Measurements from ENCODE around the gene COA8. TPM values are rescaled to one million over a fixed set of nuclear protein-coding genes. Genes with fewer than 3 reads are reported as not detected.

Gene COA8
- polyA plus RNA-seq, 1 donor from 2014 or later = 169 TPM

DNA sequence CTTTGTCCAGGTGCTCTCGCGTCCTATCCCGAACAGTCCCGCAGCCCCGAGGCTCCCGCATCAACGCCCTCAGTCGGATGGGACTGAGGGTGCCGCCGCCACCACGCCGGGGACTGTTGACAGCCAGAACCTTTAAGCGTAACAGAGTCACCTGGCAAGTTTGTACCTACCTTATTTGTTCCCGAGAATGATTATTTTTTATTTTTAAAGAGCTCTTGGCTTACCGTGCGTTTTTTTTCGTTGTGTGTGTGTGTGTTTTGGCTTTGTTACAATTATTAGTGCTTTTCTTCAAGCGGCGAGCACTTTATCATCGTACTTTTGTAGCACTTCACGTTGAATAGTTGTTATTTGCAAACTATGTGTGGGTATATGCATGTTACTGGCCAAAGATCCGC lies 463 bp downstream of the COA8 start:
- Histone ChIP-seq H3K36me3 (ENCODE audit: insufficient read depth, low read length) (peaks cover 6% of the 10 kb centered on the region), H3K9ac (ENCODE audit: low read length) (peak overlapping the region; percentile 94), H3K9me2 (ENCODE audit: insufficient read depth, low read length) (no peaks in the 10 kb centered on the region), H3F3A (ENCODE audit: insufficient read depth, low read length, poor library complexity, severe bottlenecking) (no peaks in the 10 kb centered on the region), H3K27ac (ENCODE audit: low read length) (peak overlapping the region; percentile 92), H3K4me2 (ENCODE audit: low read length) (peak overlapping the region; percentile 98), H3K9me3 (ENCODE audit: low read length) (no peaks in the 10 kb centered on the region), H3K79me2 (replicated peaks; ENCODE audit: insufficient read depth, low read length) (peaks cover 82% of the 10 kb centered on the region), H2AFZ (ENCODE audit: low read depth, low read length) (peak overlapping the region; percentile 51), H4K20me1 (ENCODE audit: insufficient read depth) (no peaks in the 10 kb centered on the region), H3K27me3 (ENCODE audit: insufficient read depth, low read depth, low read length) (no peaks in the 10 kb centered on the region), H3K4me3 (ENCODE audit: low read length) (peak overlapping the region; percentile 100)
- TF ChIP-seq MXI1 (conservative IDR thresholded peaks at IDR 0.05; ENCODE audit: poor library complexity, severe bottlenecking) (no peak), SMC3 (conservative IDR thresholded peaks at IDR 0.05; ENCODE audit: poor library complexity) (no peak)
- TF ChIP-seq, protein P1, sequence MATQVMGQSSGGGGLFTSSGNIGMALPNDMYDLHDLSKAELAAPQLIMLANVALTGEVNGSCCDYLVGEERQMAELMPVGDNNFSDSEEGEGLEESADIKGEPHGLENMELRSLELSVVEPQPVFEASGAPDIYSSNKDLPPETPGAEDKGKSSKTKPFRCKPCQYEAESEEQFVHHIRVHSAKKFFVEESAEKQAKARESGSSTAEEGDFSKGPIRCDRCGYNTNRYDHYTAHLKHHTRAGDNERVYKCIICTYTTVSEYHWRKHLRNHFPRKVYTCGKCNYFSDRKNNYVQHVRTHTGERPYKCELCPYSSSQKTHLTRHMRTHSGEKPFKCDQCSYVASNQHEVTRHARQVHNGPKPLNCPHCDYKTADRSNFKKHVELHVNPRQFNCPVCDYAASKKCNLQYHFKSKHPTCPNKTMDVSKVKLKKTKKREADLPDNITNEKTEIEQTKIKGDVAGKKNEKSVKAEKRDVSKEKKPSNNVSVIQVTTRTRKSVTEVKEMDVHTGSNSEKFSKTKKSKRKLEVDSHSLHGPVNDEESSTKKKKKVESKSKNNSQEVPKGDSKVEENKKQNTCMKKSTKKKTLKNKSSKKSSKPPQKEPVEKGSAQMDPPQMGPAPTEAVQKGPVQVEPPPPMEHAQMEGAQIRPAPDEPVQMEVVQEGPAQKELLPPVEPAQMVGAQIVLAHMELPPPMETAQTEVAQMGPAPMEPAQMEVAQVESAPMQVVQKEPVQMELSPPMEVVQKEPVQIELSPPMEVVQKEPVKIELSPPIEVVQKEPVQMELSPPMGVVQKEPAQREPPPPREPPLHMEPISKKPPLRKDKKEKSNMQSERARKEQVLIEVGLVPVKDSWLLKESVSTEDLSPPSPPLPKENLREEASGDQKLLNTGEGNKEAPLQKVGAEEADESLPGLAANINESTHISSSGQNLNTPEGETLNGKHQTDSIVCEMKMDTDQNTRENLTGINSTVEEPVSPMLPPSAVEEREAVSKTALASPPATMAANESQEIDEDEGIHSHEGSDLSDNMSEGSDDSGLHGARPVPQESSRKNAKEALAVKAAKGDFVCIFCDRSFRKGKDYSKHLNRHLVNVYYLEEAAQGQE (IDR thresholded peaks at IDR 0.05; ENCODE audit: borderline replicate concordance) = peak; percentile 1

DNA sequence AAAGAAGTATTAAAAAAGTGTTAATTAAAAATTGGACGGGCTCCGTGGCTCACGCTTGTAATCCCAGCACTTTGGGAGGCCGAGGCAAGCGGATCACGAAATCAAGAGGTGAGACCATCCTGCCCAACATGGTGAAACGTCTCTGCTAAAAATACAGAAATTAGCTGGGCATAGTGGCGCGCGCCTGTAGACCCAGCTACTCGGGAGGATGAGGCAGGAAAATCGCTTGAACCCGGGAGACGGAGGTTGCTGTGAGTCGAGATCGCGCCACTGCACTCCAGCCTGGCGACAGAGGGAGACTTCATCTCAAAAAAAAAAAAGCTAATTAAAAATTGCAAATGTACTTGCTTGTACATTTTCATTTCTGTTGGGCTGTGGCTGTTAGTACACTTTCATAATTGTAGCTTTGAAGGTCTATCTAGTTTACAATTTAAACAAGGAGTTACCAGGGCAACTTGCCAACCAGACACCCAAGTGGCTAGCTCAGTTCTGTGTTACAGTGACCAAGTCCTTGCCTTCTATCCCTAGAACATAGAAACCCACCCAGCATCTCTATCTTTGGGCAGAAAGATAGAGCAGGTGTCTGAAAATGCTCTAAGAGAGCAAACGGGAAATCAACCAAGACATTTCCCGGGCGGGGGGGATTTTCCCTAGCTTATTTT lies 1.2 kb downstream of the COA8 start:
- Histone ChIP-seq H3K27me3 (ENCODE audit: insufficient read depth, low read depth, low read length) (no peaks in the 10 kb centered on the region), H3K4me2 (ENCODE audit: low read length) (peak overlapping the region; percentile 98), H3F3A (ENCODE audit: insufficient read depth, low read length, poor library complexity, severe bottlenecking) (no peaks in the 10 kb centered on the region), H3K27ac (ENCODE audit: low read length) (peak overlapping the region; percentile 92), H2AFZ (ENCODE audit: low read depth, low read length) (no peak overlapping the region), H3K79me2 (replicated peaks; ENCODE audit: insufficient read depth, low read length) (peaks cover 75% of the 10 kb centered on the region), H3K9ac (ENCODE audit: low read length) (peak overlapping the region; percentile 94), H3K9me3 (ENCODE audit: low read length) (no peaks in the 10 kb centered on the region), H3K4me3 (ENCODE audit: low read length) (peak overlapping the region; percentile 100), H3K36me3 (ENCODE audit: insufficient read depth, low read length) (peaks cover 6% of the 10 kb centered on the region), H4K20me1 (ENCODE audit: insufficient read depth) (no peaks in the 10 kb centered on the region), H3K9me2 (ENCODE audit: insufficient read depth, low read length) (no peaks in the 10 kb centered on the region)
- TF ChIP-seq TAF1 (IDR thresholded peaks at IDR 0.05; ENCODE audit: low read depth) (no peak), RAD21 (conservative IDR thresholded peaks at IDR 0.05) (no peak), EZH2 (IDR thresholded peaks at IDR 0.05; ENCODE audit: borderline replicate concordance, insufficient read depth, low read length, poor library complexity, severe bottlenecking) (no peak), POLR2AphosphoS5 (IDR thresholded peaks at IDR 0.05) (no peak), EP300 (conservative IDR thresholded peaks at IDR 0.05; ENCODE audit: poor library complexity, severe bottlenecking) (no peak), MXI1 (conservative IDR thresholded peaks at IDR 0.05; ENCODE audit: poor library complexity, severe bottlenecking) (no peak), SMC3 (conservative IDR thresholded peaks at IDR 0.05; ENCODE audit: poor library complexity) (no peak)
- TF ChIP-seq, protein P1 (IDR thresholded peaks at IDR 0.05; ENCODE audit: borderline replicate concordance) = no peak
- TF ChIP-seq, protein P2, sequence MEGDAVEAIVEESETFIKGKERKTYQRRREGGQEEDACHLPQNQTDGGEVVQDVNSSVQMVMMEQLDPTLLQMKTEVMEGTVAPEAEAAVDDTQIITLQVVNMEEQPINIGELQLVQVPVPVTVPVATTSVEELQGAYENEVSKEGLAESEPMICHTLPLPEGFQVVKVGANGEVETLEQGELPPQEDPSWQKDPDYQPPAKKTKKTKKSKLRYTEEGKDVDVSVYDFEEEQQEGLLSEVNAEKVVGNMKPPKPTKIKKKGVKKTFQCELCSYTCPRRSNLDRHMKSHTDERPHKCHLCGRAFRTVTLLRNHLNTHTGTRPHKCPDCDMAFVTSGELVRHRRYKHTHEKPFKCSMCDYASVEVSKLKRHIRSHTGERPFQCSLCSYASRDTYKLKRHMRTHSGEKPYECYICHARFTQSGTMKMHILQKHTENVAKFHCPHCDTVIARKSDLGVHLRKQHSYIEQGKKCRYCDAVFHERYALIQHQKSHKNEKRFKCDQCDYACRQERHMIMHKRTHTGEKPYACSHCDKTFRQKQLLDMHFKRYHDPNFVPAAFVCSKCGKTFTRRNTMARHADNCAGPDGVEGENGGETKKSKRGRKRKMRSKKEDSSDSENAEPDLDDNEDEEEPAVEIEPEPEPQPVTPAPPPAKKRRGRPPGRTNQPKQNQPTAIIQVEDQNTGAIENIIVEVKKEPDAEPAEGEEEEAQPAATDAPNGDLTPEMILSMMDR (IDR thresholded peaks at IDR 0.05; ENCODE audit: poor library complexity, severe bottlenecking) = no peak
